MM.1S (cell line): Measurements from ENCODE around the gene LHCGR.

Source experiments
- DNase-seq: peaks from one replicate; pipeline ENCODE4 v3.0.0-alpha.2; 2015
- H2AFZ ChIP-seq: fragments of 300-600 bp; sonication (generic); 2 replicates; pipeline ENCODE4 v1.6.0; 2016; ENCODE audit warnings: antibody characterized with exemption, low read length
- H3F3A ChIP-seq: fragments of 300-600 bp; sonication (generic); 2 replicates; pipeline ENCODE4 v1.6.1; 2016; ENCODE audit warnings: mild to moderate bottlenecking, antibody characterized with exemption, low read length, moderate library complexity, mixed read lengths; ENCODE audit not compliant: insufficient read depth
- H3K27ac ChIP-seq: fragments of 300-600 bp; sonication (generic); 2 replicates; pipeline ENCODE4 v1.5.1; 2016; ENCODE audit warnings: mild to moderate bottlenecking, low read length
- H3K27me3 ChIP-seq: fragments of 300-600 bp; sonication (generic); replicated peaks from 2 replicates; pipeline ENCODE4 v1.6.0; 2016; ENCODE audit warnings: low read length; ENCODE audit not compliant: insufficient read depth
- H3K36me3 ChIP-seq: fragments of 300-600 bp; sonication (generic); replicated peaks from 2 replicates; pipeline ENCODE4 v1.6.1; 2016; ENCODE audit warnings: mild to moderate bottlenecking, low read length, mixed read lengths; ENCODE audit not compliant: insufficient read depth
- H3K4me1 ChIP-seq: fragments of 300-600 bp; sonication (generic); 2 replicates; pipeline ENCODE4 v1.6.1; 2016; ENCODE audit warnings: low read length, mixed read lengths
- H3K4me2 ChIP-seq: fragments of 300-600 bp; sonication (generic); 2 replicates; pipeline ENCODE4 v1.6.0; 2016; ENCODE audit warnings: low read depth, low read length
- H3K4me3 ChIP-seq: fragments of 300-600 bp; sonication (generic); 2 replicates; pipeline ENCODE4 v1.5.1; 2016; ENCODE audit warnings: low read length, mixed read lengths
- H3K79me2 ChIP-seq: fragments of 300-600 bp; sonication (generic); 2 replicates; pipeline ENCODE4 v1.6.1; 2016; ENCODE audit warnings: mixed run types, low read length, mixed read lengths
- H3K9ac ChIP-seq: fragments of 300-600 bp; sonication (generic); 2 replicates; pipeline ENCODE4 v1.6.1; 2016; ENCODE audit warnings: low read length, mixed read lengths
- H3K9me2 ChIP-seq: fragments of 300-600 bp; sonication (generic); replicated peaks from 2 replicates; pipeline ENCODE4 v1.6.1; 2016; ENCODE audit warnings: mild to moderate bottlenecking, low read length, mixed read lengths; ENCODE audit not compliant: insufficient read depth
- H3K9me3 ChIP-seq: fragments of 300-600 bp; sonication (generic); replicated peaks from 2 replicates; pipeline ENCODE4 v1.6.1; 2016; ENCODE audit warnings: mild to moderate bottlenecking, low read length, mixed read lengths; ENCODE audit not compliant: insufficient read depth
- H4K20me1 ChIP-seq: fragments of 300-600 bp; sonication (generic); 2 replicates; pipeline ENCODE4 v1.6.1; 2016; ENCODE audit warnings: mild to moderate bottlenecking, low read length, moderate library complexity, mixed read lengths; ENCODE audit not compliant: insufficient read depth
- EZH2 ChIP-seq: fragments of 300-600 bp; sonication (generic); optimal IDR thresholded peaks from 2 replicates; pipeline ENCODE3; 2017; ENCODE audit warnings: low read depth, mild to moderate bottlenecking, antibody characterized with exemption, low read length, mixed read lengths
- EZH2phosphoT487 ChIP-seq: fragments of 300-600 bp; sonication (generic); IDR thresholded peaks from 2 replicates; pipeline ENCODE4 v1.6.1; 2018; ENCODE audit warnings: antibody characterized with exemption, low read length
- TF ChIP-seq, protein P1 (sequence below): fragments of 300-600 bp; sonication (generic); IDR thresholded peaks from 2 replicates; pipeline ENCODE4 v1.5.1; 2016; ENCODE audit warnings: antibody characterized with exemption, low read length, mixed read lengths

LHCGR gene

DNA sequence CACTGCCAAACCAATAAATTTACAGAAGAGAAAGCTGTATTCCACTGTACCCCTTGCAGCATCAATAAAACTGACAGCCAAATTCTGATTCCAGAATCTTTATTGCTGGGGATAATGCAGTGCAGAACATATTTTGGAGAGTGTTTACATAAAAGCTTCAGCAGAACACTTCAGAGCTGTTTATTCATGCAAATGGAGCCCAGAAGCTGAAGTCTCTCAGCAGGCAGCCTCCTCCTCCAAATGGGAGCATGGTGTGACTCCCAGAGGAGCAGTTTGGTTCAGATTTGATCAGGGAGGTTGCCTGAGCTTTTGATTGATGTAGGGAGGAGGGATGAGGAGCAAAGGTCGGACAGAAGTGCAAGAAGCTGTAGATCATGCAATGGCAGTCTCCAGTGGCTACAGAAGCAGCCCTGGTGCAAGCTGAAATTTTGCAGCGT lies 22.4 kb downstream of the LHCGR start:
- Histone ChIP-seq H4K20me1 (no peaks in the 10 kb centered on the region), H3K4me1 (no peaks in the 10 kb centered on the region)

DNA sequence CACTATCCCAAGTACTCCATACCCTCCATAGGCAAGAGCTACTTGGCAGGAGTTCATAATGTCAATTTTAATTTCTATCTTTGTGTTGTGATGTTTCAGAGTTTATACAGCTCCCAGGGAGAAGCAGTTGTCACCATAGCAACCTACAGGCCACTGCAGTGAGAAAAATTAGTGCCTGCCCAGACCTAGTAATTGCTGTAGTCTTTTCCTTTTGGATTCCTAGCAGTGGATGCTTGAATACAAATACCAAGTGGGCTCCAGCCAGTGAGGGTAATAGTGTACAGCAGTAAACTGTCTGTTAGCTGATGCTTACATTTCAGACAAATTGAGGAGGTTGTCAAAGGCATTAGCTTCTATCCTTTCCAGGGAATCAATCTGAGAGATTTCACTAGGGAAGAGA lies 26.7 kb downstream of the LHCGR start:
- DNase-seq = no peak
- Histone ChIP-seq H3F3A (no peaks in the 10 kb centered on the region), H3K36me3 (no peaks in the 10 kb centered on the region), H3K4me2 (no peak overlapping the region), H4K20me1 (no peaks in the 10 kb centered on the region), H3K79me2 (no peaks in the 10 kb centered on the region), H3K4me3 (no peak overlapping the region), H3K9me2 (no peaks in the 10 kb centered on the region), H3K9ac (no peak overlapping the region), H3K4me1 (no peaks in the 10 kb centered on the region), H3K9me3 (no peaks in the 10 kb centered on the region), H3K27ac (no peak overlapping the region), H2AFZ (no peak overlapping the region), H3K27me3 (no peaks in the 10 kb centered on the region)
- TF ChIP-seq, protein P1, sequence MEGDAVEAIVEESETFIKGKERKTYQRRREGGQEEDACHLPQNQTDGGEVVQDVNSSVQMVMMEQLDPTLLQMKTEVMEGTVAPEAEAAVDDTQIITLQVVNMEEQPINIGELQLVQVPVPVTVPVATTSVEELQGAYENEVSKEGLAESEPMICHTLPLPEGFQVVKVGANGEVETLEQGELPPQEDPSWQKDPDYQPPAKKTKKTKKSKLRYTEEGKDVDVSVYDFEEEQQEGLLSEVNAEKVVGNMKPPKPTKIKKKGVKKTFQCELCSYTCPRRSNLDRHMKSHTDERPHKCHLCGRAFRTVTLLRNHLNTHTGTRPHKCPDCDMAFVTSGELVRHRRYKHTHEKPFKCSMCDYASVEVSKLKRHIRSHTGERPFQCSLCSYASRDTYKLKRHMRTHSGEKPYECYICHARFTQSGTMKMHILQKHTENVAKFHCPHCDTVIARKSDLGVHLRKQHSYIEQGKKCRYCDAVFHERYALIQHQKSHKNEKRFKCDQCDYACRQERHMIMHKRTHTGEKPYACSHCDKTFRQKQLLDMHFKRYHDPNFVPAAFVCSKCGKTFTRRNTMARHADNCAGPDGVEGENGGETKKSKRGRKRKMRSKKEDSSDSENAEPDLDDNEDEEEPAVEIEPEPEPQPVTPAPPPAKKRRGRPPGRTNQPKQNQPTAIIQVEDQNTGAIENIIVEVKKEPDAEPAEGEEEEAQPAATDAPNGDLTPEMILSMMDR = no peak
- TF ChIP-seq EZH2phosphoT487 = no peak
- TF ChIP-seq EZH2 = no peak

More for the DNA sequence above, 22.4 kb downstream of the LHCGR start:
- Histone ChIP-seq H3K27ac (no peak overlapping the region), H3K9me3 (no peaks in the 10 kb centered on the region), H2AFZ (no peak overlapping the region), H3K9me2 (no peaks in the 10 kb centered on the region), H3K27me3 (no peaks in the 10 kb centered on the region), H3K4me3 (no peak overlapping the region), H3K4me2 (no peak overlapping the region), H3K36me3 (no peaks in the 10 kb centered on the region), H3F3A (no peaks in the 10 kb centered on the region), H3K79me2 (no peaks in the 10 kb centered on the region), H3K9ac (no peak overlapping the region)
- TF ChIP-seq EZH2phosphoT487 (no peak), EZH2 (no peak)
- TF ChIP-seq, protein P1 = no peak
- no peak for DNase-seq

DNA sequence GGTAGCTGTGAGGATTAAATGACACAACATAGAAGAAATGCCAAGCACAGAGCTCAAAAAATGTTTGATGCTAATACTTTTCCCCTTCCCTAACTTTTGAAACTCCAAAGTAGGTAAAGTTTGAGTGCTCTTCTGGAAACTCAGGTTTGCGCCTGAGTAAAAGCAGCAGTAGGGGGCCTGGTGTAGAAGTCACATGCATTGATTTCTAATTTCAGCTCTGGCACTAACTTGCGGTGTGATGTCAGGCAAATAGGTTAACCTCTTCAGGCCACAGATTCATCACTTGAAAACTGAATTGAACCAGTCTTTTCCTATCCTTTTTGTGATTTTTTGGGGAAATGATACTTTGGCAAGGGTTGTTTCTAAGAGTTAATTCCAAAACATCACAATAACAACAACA lies 27.2 kb downstream of the LHCGR start:
- DNase-seq = no peak
- Histone ChIP-seq H3K27me3 (no peaks in the 10 kb centered on the region), H3F3A (no peaks in the 10 kb centered on the region), H3K4me3 (no peak overlapping the region), H3K27ac (no peak overlapping the region), H4K20me1 (no peaks in the 10 kb centered on the region), H2AFZ (no peak overlapping the region), H3K9me3 (no peaks in the 10 kb centered on the region), H3K4me2 (no peak overlapping the region), H3K9ac (no peak overlapping the region), H3K4me1 (no peaks in the 10 kb centered on the region), H3K9me2 (no peaks in the 10 kb centered on the region), H3K79me2 (no peaks in the 10 kb centered on the region), H3K36me3 (no peaks in the 10 kb centered on the region)
- TF ChIP-seq EZH2 = no peak
- TF ChIP-seq, protein P1 = no peak
- TF ChIP-seq EZH2phosphoT487 = no peak
